ENCODE measurements around the gene AKAP13.

Gene AKAP13

DNA sequence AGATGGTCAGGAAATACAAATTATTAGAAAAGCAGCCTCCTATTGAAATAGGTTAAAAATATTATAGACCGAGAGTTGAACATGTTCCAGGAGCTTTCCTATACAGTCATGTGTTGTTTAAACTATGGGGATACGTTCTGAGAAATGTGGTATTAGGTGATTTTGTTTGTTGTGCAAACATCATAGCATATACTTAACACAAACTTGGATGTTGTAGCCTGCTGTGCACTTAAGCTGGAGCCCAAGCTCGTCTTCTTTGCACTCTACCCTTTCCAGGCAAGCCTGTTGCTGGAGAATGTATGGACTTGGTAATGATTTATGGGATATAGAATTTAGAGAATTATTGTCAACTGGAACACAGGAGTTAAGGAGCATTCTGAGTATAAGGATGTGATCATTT lies 140.2 kb downstream of the AKAP13 start:
- H3K4me3 ChIP-seq (ENCODE audit: low read length), result no peak overlapping the region
- H3K27me3 ChIP-seq (ENCODE audit: low read depth, low read length), result no peaks in the 10 kb centered on the region
- H3K9ac ChIP-seq (ENCODE audit: low read length), result no peak overlapping the region
- no peak overlapping the region for H2AFZ ChIP-seq (ENCODE audit: low read depth, low read length)
- H3K4me2 ChIP-seq (ENCODE audit: low read length), result no peak overlapping the region
- H3K9me3 ChIP-seq (ENCODE audit: insufficient read depth, low read length), result no peaks in the 10 kb centered on the region
- peaks cover 28% of the 10 kb centered on the region; the same call in 1 of the 2 replicates for H4K20me1 ChIP-seq (ENCODE audit: insufficient read depth, low read length)
- no peaks in the 10 kb centered on the region for H3K36me3 ChIP-seq (replicated peaks; ENCODE audit: low read depth, low read length)
- H3K4me1 ChIP-seq (ENCODE audit: low read length), result no peaks in the 10 kb centered on the region
- TF ChIP-seq EZH2phosphoT487 (IDR thresholded peaks at IDR 0.05; ENCODE audit: low read depth), result no peak
- TF ChIP-seq, protein P1, sequence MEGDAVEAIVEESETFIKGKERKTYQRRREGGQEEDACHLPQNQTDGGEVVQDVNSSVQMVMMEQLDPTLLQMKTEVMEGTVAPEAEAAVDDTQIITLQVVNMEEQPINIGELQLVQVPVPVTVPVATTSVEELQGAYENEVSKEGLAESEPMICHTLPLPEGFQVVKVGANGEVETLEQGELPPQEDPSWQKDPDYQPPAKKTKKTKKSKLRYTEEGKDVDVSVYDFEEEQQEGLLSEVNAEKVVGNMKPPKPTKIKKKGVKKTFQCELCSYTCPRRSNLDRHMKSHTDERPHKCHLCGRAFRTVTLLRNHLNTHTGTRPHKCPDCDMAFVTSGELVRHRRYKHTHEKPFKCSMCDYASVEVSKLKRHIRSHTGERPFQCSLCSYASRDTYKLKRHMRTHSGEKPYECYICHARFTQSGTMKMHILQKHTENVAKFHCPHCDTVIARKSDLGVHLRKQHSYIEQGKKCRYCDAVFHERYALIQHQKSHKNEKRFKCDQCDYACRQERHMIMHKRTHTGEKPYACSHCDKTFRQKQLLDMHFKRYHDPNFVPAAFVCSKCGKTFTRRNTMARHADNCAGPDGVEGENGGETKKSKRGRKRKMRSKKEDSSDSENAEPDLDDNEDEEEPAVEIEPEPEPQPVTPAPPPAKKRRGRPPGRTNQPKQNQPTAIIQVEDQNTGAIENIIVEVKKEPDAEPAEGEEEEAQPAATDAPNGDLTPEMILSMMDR (IDR thresholded peaks at IDR 0.05; ENCODE audit: low read depth, low read length), result no peak
- no peak overlapping the region for H3K27ac ChIP-seq (ENCODE audit: low read length)
- H3K79me2 ChIP-seq (ENCODE audit: low read length), result no peaks in the 10 kb centered on the region

GRCh38 chr15:85523530-85523929 lies 143.1 kb downstream of the AKAP13 start:
- Histone ChIP-seq H3K4me1 (ENCODE audit: low read length) (no peaks in the 10 kb centered on the region), H3K4me2 (ENCODE audit: low read length) (no peak overlapping the region), H3K79me2 (ENCODE audit: low read length) (no peaks in the 10 kb centered on the region), H2AFZ (ENCODE audit: low read depth, low read length) (no peak overlapping the region), H4K20me1 (ENCODE audit: insufficient read depth, low read length) (peaks cover 11% of the 10 kb centered on the region; the same call in 1 of the 2 replicates), H3K36me3 (replicated peaks; ENCODE audit: low read depth, low read length) (no peaks in the 10 kb centered on the region), H3K27me3 (ENCODE audit: low read depth, low read length) (no peaks in the 10 kb centered on the region), H3K9me3 (ENCODE audit: insufficient read depth, low read length) (no peaks in the 10 kb centered on the region), H3K9ac (ENCODE audit: low read length) (no peak overlapping the region), H3K4me3 (ENCODE audit: low read length) (no peak overlapping the region), H3K27ac (ENCODE audit: low read length) (no peak overlapping the region)
- TF ChIP-seq EZH2phosphoT487 (IDR thresholded peaks at IDR 0.05; ENCODE audit: low read depth), result no peak
- TF ChIP-seq, protein P1 (IDR thresholded peaks at IDR 0.05; ENCODE audit: low read depth, low read length), result no peak

DNA sequence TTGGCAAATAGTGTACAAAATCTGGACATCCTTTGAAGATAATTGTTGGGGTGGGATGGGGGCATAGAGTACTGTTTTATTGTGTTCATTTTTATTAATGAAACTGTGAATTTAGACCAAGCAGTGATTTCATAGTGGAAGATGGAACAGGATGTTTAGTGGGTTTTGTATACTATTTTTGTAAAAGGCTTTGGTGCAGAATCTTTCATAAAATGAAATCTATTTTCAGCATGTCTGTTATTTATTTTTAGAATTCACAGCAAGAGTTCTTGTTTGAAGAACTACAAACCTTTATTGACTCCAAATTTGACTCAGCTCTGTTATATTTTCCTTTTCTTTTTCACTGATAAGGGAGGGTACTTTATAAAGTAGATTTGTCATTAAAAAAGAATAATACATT lies 145.4 kb downstream of the AKAP13 start:
- Histone ChIP-seq H3K4me2 (ENCODE audit: low read length) (no peak overlapping the region), H2AFZ (ENCODE audit: low read depth, low read length) (no peak overlapping the region), H3K9ac (ENCODE audit: low read length) (no peak overlapping the region), H4K20me1 (ENCODE audit: insufficient read depth, low read length) (peaks cover 8% of the 10 kb centered on the region; the same call in 1 of the 2 replicates), H3K27me3 (ENCODE audit: low read depth, low read length) (no peaks in the 10 kb centered on the region), H3K27ac (ENCODE audit: low read length) (no peak overlapping the region), H3K4me1 (ENCODE audit: low read length) (no peaks in the 10 kb centered on the region), H3K79me2 (ENCODE audit: low read length) (no peaks in the 10 kb centered on the region), H3K36me3 (replicated peaks; ENCODE audit: low read depth, low read length) (peaks cover 5% of the 10 kb centered on the region), H3K4me3 (ENCODE audit: low read length) (no peak overlapping the region), H3K9me3 (ENCODE audit: insufficient read depth, low read length) (no peaks in the 10 kb centered on the region)
- TF ChIP-seq EZH2phosphoT487 (IDR thresholded peaks at IDR 0.05; ENCODE audit: low read depth), result no peak
- TF ChIP-seq, protein P1 (IDR thresholded peaks at IDR 0.05; ENCODE audit: low read depth, low read length), result no peak

- Histone ChIP-seq H3K4me2 (ENCODE audit: low read length) (no peak overlapping the region), H3K9ac (ENCODE audit: low read length) (no peak overlapping the region), H4K20me1 (ENCODE audit: insufficient read depth, low read length) (peaks cover 3% of the 10 kb centered on the region; the same call in 1 of the 2 replicates), H3K9me3 (ENCODE audit: insufficient read depth, low read length) (no peaks in the 10 kb centered on the region), H3K4me3 (ENCODE audit: low read length) (no peak overlapping the region), H3K79me2 (ENCODE audit: low read length) (no peaks in the 10 kb centered on the region), H3K27me3 (ENCODE audit: low read depth, low read length) (no peaks in the 10 kb centered on the region), H2AFZ (ENCODE audit: low read depth, low read length) (no peak overlapping the region), H3K4me1 (ENCODE audit: low read length) (no peaks in the 10 kb centered on the region; the same call in 1 of the 2 replicates), H3K36me3 (replicated peaks; ENCODE audit: low read depth, low read length) (peaks cover 5% of the 10 kb centered on the region), H3K27ac (ENCODE audit: low read length) (no peak overlapping the region)
- TF ChIP-seq EZH2phosphoT487 (IDR thresholded peaks at IDR 0.05; ENCODE audit: low read depth), result no peak
- TF ChIP-seq, protein P1 (IDR thresholded peaks at IDR 0.05; ENCODE audit: low read depth, low read length), result no peak
Observed at GRCh38 chr15:85527895-85528294, 147.5 kb downstream of the AKAP13 start.

All from OCI-LY3 (cell line).